HEK293 (cell line): Measurements from ENCODE around the gene EYS.
A peak's percentile ranks its signal among the peaks of the same experiment; 100 is the strongest.
"Not testable (repeated sequence)": the region's sequence is repeated elsewhere in the genome, so short reads cannot be mapped to it uniquely, and the experiment has no call there.

Experiments
- CTCF ChIA-PET: fragments of 350-600 bp; formaldehyde crosslinking; extraction: SDS; loops from one replicate; lab custom pipeline; 2021; ENCODE audit warnings: antibody characterized with exemption; lab: Yijun Ruan, JAX
- POLR2A ChIA-PET: fragments of 300-600 bp; formaldehyde crosslinking; extraction: SDS; loops from one replicate; lab custom pipeline; 2020; ENCODE audit warnings: antibody characterized with exemption, inconsistent platforms; lab: Yijun Ruan, JAX
- H3K27ac ChIP-seq: fragments of 200-500 bp; sonication (Bioruptor generic); 2 replicates; pipeline ENCODE4 v1.5.1; 2014; ENCODE audit warnings: low read depth, low read length, control low read depth, inconsistent platforms; ENCODE audit errors: extremely low read depth
- H3K36me3 ChIP-seq, 2 experiments: fragments of 200-500 bp in 1 of 2; sonication (Bioruptor generic) in 1 of 2; 1 replicate in 1 of 2; 2 replicates in 1 of 2; pipeline ENCODE4 v1.5.1; 2014 to 2017; ENCODE audit warnings: inconsistent platforms in 2 of 2, low read length in 2 of 2; ENCODE audit not compliant: control insufficient read depth in 2 of 2, insufficient read depth in 1 of 2
- H3K4me1 ChIP-seq: fragments of 200-500 bp; sonication (Bioruptor generic); 2 replicates; pipeline ENCODE4 v1.5.1; 2014; ENCODE audit warnings: mild to moderate bottlenecking, low read length, inconsistent platforms; ENCODE audit not compliant: control insufficient read depth, insufficient read depth
- H3K4me3 ChIP-seq: 2 replicates; pipeline ENCODE4 v1.5.1; 2011; ENCODE audit warnings: low read depth, mild to moderate bottlenecking, control low read depth, low read length, moderate library complexity
- H3K9me3 ChIP-seq: fragments of 200-500 bp; sonication (Bioruptor generic); 2 replicates; pipeline ENCODE4 v1.5.1; 2014; ENCODE audit warnings: low read depth, low read length, inconsistent platforms; ENCODE audit not compliant: control insufficient read depth, insufficient read depth
- BCL11B ChIP-seq: fragments of 450-650 bp; formaldehyde crosslinking; IDR thresholded peaks from 2 replicates; pipeline ENCODE4 v1.5.1; 2016; ENCODE audit warnings: low read depth, missing biosample characterization, missing genetic modification characterization
- GLI2 ChIP-seq: fragments of 450-650 bp; formaldehyde crosslinking; IDR thresholded peaks from 2 replicates; pipeline ENCODE4; 2017; ENCODE audit warnings: missing biosample characterization, missing genetic modification characterization, low read depth, borderline replicate concordance
- PRDM4 ChIP-seq: fragments of 450-650 bp; formaldehyde crosslinking; IDR thresholded peaks from 2 replicates; pipeline ENCODE4 v1.5.1; 2017; ENCODE audit warnings: missing biosample characterization, missing genetic modification characterization
- SP3 ChIP-seq: fragments of 450-650 bp; formaldehyde crosslinking; IDR thresholded peaks from 2 replicates; pipeline ENCODE4 v1.5.1; 2016; ENCODE audit warnings: missing biosample characterization, missing genetic modification characterization
- ZBTB26 ChIP-seq: fragments of 450-650 bp; formaldehyde crosslinking; optimal IDR thresholded peaks from 2 replicates; pipeline ENCODE3; 2016; ENCODE audit warnings: missing biosample characterization, mild to moderate bottlenecking, missing genetic modification characterization
- ZBTB7A ChIP-seq: fragments of 450-650 bp; formaldehyde crosslinking; IDR thresholded peaks from 2 replicates; pipeline ENCODE4 v1.5.1; 2016; ENCODE audit warnings: low read depth, missing biosample characterization, missing genetic modification characterization
- ZNF140 ChIP-seq: fragments of 450-650 bp; formaldehyde crosslinking; IDR thresholded peaks from 2 replicates; pipeline ENCODE4 v1.5.1; 2016; ENCODE audit warnings: missing biosample characterization, missing genetic modification characterization
- ZNF146 ChIP-seq: fragments of 450-650 bp; formaldehyde crosslinking; IDR thresholded peaks from 2 replicates; pipeline ENCODE4 v1.5.1; 2016; ENCODE audit warnings: missing biosample characterization, missing genetic modification characterization
- ZNF175 ChIP-seq: fragments of 450-650 bp; formaldehyde crosslinking; IDR thresholded peaks from 2 replicates; pipeline ENCODE4 v1.5.1; 2016; ENCODE audit warnings: missing biosample characterization, missing genetic modification characterization
- ZNF23 ChIP-seq: fragments of 450-650 bp; formaldehyde crosslinking; IDR thresholded peaks from 2 replicates; pipeline ENCODE4 v1.5.1; 2016; ENCODE audit warnings: missing biosample characterization, missing genetic modification characterization, borderline replicate concordance
- ZNF280D ChIP-seq: fragments of 450-650 bp; formaldehyde crosslinking; IDR thresholded peaks from 2 replicates; pipeline ENCODE4 v1.5.1; 2016; ENCODE audit warnings: missing biosample characterization, missing genetic modification characterization
- ZNF37A ChIP-seq: fragments of 450-650 bp; IDR thresholded peaks from 2 replicates; pipeline ENCODE4 v1.5.1; 2018; ENCODE audit warnings: missing biosample characterization, missing genetic modification characterization
- ZNF488 ChIP-seq: fragments of 450-650 bp; formaldehyde crosslinking; IDR thresholded peaks from 2 replicates; pipeline ENCODE4 v1.5.1; 2016; ENCODE audit warnings: missing biosample characterization, missing genetic modification characterization
- ZNF513 ChIP-seq: fragments of 450-650 bp; IDR thresholded peaks from 2 replicates; pipeline ENCODE4 v1.5.1; 2018; ENCODE audit warnings: missing biosample characterization, missing genetic modification characterization
- ZNF548 ChIP-seq: fragments of 450-650 bp; formaldehyde crosslinking; IDR thresholded peaks from 2 replicates; pipeline ENCODE4 v1.5.1; 2016; ENCODE audit warnings: missing biosample characterization, missing genetic modification characterization
- ZNF561 ChIP-seq: fragments of 450-650 bp; IDR thresholded peaks from 2 replicates; pipeline ENCODE4 v1.5.1; 2018; ENCODE audit warnings: missing biosample characterization, missing genetic modification characterization, borderline replicate concordance
- ZNF639 ChIP-seq: fragments of 450-650 bp; formaldehyde crosslinking; IDR thresholded peaks from 2 replicates; pipeline ENCODE4 v1.5.1; 2016; ENCODE audit warnings: missing biosample characterization, missing genetic modification characterization
- ZNF837 ChIP-seq: fragments of 450-650 bp; formaldehyde crosslinking; IDR thresholded peaks from 2 replicates; pipeline ENCODE4 v1.5.1; 2016; ENCODE audit warnings: missing biosample characterization, missing genetic modification characterization
- ZSCAN23 ChIP-seq: fragments of 450-650 bp; formaldehyde crosslinking; IDR thresholded peaks from 2 replicates; pipeline ENCODE4 v1.5.1; 2016; ENCODE audit warnings: missing biosample characterization, missing genetic modification characterization

EYS gene

GRCh38 chr6:63738190-63738589 lies 1968.8 kb downstream of the EYS start:
- POLR2A ChIA-PET, CTCF ChIA-PET: not testable (repeated sequence)
- TF ChIP-seq ZNF280D (tag by site-specific recombination) (peak; percentile 76; the same call in 1 of the 2 replicates), ZNF146 (peak; percentile 95)

GRCh38 chr6:63734923-63735322 lies 1972.1 kb downstream of the EYS start:
- H3K4me3 ChIP-seq = no peak overlapping the region
- H3K9me3 ChIP-seq = no peaks in the 10 kb centered on the region
- no peak overlapping the region for H3K27ac ChIP-seq
- no peaks in the 10 kb centered on the region for H3K4me1 ChIP-seq
- TF ChIP-seq BCL11B (tag by site-specific recombination) (no peak), ZNF488 (no peak), ZNF175 (tag by site-specific recombination) (no peak), SP3 (no peak), ZNF639 (tag by site-specific recombination) (no peak), ZNF837 (tag by site-specific recombination) (no peak), ZSCAN23 (no peak), ZNF513 (tag by site-specific recombination) (no peak), ZNF37A (tag by site-specific recombination) (no peak), ZBTB7A (tag by site-specific recombination) (no peak), ZNF548 (tag by site-specific recombination) (no peak), PRDM4 (tag by site-specific recombination) (no peak), ZNF23 (tag by site-specific recombination) (no peak), ZBTB26 (tag by site-specific recombination) (no peak), GLI2 (tag by site-specific recombination) (no peak), ZNF561 (no peak), ZNF280D (tag by site-specific recombination) (no peak), ZNF140 (tag by site-specific recombination) (no peak)
- ChIA-PET POLR2A (interaction anchor here (1.4 kb wide), 1 partner anchor 99 kb away, joined by 3 read pairs; the partner anchor contains the start of gene PHF3), CTCF (no interaction called here)
- no peaks in the 10 kb centered on the region for H3K36me3 ChIP-seq

More at GRCh38 chr6:63738190-63738589, 1968.8 kb downstream of the EYS start:
- not testable (repeated sequence) for H3K4me3 ChIP-seq, H3K27ac ChIP-seq, H3K9me3 ChIP-seq, H3K4me1 ChIP-seq, H3K36me3 ChIP-seq
